ENCODE measurements around the gene TEX12.

Gene TEX12

GRCh38 chr11:112213753-112214152, 46.6 kb downstream of the TEX12 start:
- no peak for DNase-seq

- no peak for DNase-seq
Measured at GRCh38 chr11:112215621-112216020, 48.4 kb downstream of the TEX12 start.

DNA sequence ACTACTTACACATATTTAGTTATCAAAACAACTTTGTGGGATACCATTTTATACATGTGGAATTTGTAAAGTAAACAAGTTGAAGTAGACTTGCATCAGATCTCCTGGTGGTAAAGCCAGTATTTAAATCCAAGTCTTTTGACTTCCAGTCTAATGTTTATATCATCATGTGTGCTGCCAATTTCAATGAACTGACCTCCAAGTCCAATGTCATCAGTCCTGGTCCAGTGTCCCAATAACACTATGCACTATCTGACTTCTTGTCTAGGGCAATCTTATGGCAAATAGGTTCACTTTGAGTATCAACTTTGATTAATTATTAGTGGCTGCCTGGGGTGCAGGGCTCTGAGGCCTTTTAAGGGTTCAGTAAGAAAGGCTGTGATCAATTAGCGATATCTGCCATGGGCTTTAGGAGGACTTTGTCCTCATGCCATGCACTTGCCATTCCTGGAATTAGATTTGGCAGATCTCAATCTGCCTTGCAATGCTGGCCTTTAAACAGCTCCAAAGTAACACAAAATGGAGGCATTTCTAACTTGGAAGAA, 49.5 kb downstream of the TEX12 start:
- DNase-seq: no peak

GRCh38 chr11:112219476-112220232, 52.5 kb downstream of the TEX12 start:
- peak; percentile 75 for DNase-seq

DNA sequence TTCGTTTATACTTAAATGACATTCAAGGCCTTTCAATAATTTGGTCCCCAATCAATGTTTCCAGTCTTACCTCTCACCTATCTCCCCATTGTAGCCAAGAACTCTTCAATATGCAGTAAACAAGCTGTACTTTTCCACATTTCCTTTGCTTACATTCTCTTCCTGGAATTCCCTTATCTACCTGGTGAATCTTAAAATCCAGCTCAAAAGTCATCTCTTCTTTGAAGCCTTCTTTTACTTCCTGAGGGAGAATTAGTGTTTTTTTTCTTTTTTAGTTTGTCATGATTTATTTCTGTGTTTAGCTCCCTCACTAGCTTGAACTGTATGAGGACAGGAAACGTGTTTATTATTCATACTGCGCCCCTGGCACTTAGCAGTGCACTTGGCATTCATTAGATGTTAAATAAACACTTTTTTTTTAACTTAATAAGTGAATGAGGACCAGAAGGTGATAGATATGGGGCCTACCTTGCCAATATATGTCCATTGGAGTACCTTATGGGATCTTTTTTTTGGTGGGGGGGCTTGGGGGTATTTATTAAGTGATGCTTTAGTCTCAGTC, 54.2 kb downstream of the TEX12 start:
- DNase-seq: peak; percentile 29
